GM21786 (cell line): ENCODE measurements around the gene OSGIN1.
"Not testable (repeated sequence)": the region's sequence is repeated elsewhere in the genome, so short reads cannot be mapped to it uniquely, and the experiment has no call there.

ENCODE experiments used
- ATAC-seq: cut with Tn5 transposase; IDR thresholded peaks from one replicate; pipeline ENCODE4 v1.9.1; 2021; ENCODE audit not compliant: unreplicated experiment

Gene OSGIN1

GRCh38 chr16:83940119-83940518 is 12.9 kb upstream of the OSGIN1 start:
- ATAC-seq = no peak

DNA sequence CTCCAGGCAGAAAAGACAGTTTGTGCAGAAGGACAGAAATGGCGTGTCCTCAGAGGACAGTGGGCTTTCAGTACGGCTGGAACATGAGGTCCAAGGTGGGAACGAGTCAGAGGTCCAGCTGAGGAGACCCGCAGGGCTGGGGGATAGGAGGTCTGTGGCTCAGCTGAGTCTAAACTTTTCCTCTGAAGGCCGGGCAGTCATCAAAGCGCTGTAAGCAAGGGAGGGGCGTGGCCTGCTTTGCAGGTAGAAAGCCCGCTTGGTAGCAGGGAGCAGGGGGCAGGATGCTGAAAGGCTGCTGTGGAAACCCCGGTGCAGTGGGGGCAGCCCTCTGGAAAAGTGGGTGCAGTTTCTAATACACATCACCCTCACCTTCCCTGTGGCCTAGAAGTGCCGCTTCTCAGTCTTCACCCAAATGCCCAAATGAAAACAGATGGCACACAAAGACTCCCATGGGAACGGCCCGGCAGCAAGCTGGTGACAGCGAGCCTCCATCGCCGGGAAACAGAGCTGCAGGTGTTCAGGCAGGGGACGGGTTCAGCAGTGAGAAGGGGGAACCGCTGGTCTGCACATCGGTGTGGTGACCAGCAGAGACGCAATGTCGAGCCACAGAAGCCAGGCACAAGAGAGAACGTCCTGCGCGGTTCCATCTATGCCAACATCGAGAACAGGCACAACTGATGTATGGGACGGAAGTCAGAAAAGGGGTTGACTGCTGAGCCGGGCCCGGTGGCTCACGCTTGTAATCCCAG is 12.2 kb upstream of the OSGIN1 start:
- no peak for ATAC-seq

DNA sequence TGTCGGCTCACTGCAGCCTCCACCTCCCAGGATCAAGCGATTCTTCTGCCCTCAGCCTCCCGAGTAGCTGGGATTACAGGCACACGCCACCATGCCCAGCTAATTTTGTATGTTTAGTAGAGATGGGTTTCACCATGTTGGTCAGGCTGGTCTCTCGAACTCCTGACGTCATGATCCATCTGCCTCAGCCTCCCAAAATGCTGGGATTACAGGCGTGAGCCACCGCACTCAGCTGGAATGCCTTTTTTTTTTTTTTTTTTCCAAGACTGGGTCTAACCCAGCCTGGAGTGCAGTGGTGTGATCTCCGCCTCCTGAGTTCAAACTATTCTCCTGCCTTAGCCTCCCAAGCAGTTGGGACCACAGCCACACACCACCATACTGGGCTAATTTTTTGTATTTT is 11.5 kb upstream of the OSGIN1 start:
- not testable (repeated sequence) for ATAC-seq

GRCh38 chr16:83942074-83942473 is 11.0 kb upstream of the OSGIN1 start:
- no peak for ATAC-seq

- no peak for ATAC-seq
Observed at GRCh38 chr16:83942815-83943515, 10.1 kb upstream of the OSGIN1 start.

GRCh38 chr16:83943516-83944050 is 9.5 kb upstream of the OSGIN1 start:
- no peak for ATAC-seq

GRCh38 chr16:83945587-83945986 is 7.5 kb upstream of the OSGIN1 start:
- no peak for ATAC-seq

GRCh38 chr16:83946154-83946780 is 6.8 kb upstream of the OSGIN1 start:
- no peak for ATAC-seq

- ATAC-seq = no peak
Observed at GRCh38 chr16:83946781-83947566, 6.1 kb upstream of the OSGIN1 start.

DNA sequence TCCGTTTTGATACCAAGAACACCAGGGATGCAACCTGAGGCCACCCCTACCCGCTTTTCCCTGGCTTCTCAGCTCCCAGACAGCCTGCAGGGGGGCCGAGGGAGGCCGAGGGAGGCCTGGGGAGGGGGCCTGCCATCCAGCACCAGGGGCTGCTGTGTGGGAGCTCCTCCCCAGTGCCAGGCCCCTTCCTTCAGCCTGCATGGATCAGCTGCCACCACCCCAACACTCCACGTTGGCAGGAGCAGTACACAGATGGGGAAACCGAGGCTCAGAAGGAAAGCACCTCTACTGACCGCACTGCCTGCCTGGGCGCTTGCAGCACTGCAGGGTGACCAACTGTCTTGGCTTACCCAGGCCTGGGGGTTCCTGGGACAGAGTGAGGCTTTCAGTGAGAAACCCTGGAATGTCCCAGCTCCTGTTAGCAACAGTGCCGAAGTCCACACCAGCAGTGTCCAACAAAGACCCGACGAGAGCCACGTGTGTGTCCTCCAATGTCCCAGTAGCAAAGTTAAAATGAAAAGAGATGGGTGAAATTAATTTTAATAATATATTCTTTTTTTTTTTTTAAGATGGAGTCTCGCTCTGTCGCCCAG is 5.3 kb upstream of the OSGIN1 start:
- ATAC-seq = no peak

GRCh38 chr16:83948914-83949723 is 3.9 kb upstream of the OSGIN1 start:
- ATAC-seq = no peak

- no peak for ATAC-seq
Observed at GRCh38 chr16:83949724-83950001, 3.4 kb upstream of the OSGIN1 start.

GRCh38 chr16:83950862-83951399 is 2.1 kb upstream of the OSGIN1 start:
- ATAC-seq = not testable (repeated sequence)

GRCh38 chr16:83951544-83951943 is 1.5 kb upstream of the OSGIN1 start:
- no peak for ATAC-seq

DNA sequence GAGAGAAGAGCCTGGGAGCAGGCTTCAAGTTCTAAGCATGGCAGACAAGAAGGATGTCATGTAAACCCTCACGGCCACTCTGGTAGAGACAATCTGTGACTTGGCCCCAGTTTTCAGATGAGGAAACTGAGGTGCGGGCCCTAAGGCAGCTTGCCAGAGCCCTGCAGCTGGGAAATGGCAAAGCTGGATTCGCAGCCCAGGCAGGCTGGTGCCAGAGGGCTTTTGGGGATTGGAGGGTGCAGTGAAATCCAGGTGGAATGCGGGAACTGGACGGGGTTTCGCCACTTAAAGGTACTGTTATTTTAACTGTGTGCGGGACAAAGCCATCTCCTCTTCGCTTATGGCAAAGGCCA is 477 bp upstream of the OSGIN1 start:
- no peak for ATAC-seq

GRCh38 chr16:83953796-83954576 is 946 bp downstream of the OSGIN1 start:
- ATAC-seq = no peak

GRCh38 chr16:83954577-83955016 is 1.6 kb downstream of the OSGIN1 start:
- ATAC-seq = no peak

DNA sequence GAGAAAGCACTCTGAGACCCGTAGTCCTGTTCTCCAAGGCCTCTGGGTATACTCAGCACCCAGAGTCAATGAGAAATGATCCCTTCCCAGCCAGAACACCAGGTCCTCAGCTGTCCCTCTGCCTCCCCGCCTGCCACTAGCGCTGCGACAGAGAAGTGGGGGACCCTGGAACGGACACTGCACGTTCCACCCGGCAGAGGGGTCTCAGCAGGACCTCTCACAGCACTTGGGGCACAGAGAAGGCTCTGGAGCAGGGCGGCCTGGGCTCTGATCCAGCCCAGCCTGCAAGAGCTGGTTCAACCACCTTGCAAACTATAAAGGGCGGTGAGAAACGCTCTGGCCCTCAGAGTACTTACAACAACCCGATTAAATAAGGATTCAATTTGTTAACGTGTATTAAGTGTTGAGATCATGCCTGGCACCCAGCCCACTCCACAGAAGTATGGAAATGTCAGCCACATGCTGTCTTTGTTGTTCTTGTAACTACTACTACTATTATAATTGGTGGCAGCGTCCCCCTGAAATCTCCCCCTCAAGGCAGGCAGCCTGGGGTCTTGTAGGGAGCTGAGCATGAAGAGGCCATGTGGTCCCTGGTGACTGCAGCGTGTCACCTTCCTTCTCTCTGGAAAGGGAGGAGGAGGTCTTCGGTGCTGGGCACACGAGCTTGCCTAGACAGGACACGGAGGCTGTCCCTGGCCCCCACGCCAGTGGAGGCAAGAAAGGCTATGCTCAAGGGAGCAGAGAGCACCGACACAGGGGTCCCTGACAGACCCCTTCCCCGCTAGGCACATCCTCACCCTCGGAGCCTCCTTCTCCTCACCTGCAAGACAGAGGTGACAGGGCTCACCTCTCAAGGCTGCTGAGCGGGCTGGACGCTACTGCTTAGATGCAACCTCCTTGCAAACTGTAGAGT is 2.4 kb downstream of the OSGIN1 start:
- no peak for ATAC-seq
